Stimulated activated CD8-positive, alpha-beta memory T cell treated with anti-CD3 and anti-CD28 coated beads, Interleukin-2, amount 100 ng/mL, for 48 hours (primary cell): ENCODE data around the gene TRHDE.
"Not testable (repeated sequence)": the region's sequence is repeated elsewhere in the genome, so short reads cannot be mapped to it uniquely, and the experiment has no call there.

Experiments
- DNase-seq, 2 donors: peaks; one replicate each; pipeline ENCODE4 v3.0.0-alpha.2; 2020; ENCODE audit warnings: low read depth in 2 of 2

Gene TRHDE

DNA sequence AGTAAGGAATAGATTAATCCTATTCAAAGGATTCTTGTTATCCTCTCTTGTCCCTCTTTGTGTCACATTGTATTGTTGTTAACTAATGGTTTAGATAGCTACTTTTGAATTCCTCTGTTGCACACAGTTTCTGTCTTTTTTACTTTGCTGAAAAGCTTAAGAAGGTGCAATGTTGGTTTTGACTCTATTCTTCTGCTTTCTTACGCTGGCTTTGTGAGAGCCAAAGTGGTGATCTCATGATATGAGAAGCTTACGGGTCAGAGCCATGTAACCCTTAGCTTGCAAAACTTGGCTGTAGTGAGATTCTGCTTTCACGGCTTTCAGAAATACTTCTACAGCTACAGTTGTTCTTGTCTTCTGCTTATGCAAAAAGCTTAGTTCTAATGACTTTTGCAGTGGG lies 239.7 kb downstream of the TRHDE start:
- DNase-seq = no peak

DNA sequence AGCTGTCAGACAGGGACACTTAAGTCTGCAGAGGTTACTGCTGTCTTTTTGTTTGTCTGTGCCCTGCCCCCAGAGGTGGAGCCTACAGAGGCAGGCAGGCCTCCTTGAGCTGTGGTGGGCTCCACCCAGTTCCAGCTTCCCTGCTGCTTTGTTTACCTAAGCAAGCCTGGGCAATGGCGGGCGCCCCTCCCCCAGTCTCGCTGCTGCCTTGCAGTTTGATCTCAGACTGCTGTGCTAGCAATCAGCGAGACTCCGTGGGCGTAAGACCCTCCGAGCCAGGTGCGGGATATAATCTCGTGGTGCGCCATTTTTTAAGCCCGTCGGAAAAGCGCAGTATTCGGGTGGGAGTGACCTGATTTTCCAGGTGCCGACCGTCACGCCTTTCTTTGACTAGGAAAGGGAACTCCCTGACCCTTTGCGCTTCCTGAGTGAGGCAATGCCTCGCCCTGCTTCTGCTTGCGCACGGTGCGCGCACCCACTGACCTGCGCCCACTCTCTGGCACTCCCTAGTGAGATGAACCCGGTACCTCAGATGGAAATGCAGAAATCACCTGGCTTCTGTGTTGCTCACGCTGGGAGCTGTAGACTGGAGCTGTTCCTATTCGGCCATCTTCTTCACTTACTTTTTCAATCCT lies 248.0 kb downstream of the TRHDE start:
- DNase-seq = not testable (repeated sequence)

DNA sequence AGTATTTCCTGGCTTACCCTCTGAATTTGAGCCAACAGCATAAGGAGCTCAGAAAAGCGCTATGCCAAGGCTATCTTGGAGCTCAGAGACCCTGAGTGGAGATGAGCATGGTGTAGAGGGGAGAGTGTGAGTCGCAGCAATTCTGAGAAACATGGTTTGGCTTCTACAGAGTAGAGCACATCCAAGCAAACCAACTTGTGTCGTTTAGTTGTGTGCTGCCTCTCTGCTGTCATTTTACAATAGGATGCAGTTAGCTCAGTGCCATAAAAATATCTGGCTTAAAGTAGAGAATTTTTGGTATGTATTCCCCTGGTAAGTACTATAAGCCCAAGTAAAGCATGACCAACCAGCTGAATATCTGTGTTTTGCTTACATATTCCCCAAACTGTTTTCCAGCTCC lies 249.2 kb downstream of the TRHDE start:
- no peak for DNase-seq

DNA sequence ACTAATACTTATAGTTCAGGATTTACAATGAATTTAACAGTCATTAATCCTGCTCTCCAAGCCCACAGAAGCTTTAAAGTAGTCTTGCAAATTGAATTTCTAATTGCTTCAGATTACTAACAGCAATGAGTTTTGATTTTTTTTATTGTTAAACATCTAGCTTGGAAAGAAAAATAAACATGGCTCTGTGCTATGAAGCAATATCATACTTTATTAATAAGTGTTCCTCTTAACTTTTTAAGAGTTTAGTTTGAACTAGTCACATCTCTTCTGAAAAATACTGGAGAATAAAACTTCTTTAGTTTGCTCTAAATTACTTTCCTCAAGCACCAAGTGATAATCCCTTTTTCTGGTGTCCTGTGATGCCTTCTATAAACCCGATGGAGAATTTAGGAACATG lies 250.2 kb downstream of the TRHDE start:
- DNase-seq = no peak

DNA sequence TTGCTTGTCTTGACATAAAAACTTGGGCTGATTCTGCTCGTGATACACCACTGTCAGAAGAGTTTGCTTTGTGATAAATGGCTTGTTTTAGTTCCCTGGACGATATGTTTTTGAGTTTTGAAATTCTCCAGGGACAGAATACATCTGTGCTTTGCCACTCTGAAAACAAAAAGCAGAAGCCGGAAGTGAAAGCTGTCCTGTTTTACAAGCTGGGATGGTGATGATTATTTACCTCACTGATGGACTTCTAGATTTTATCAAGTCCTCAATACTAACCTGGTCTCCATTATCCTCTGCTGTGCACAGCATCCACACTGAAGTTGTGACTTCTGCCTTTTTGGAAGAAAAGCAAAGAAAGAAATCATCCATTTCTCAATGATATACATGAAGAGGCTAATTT lies 251.6 kb downstream of the TRHDE start:
- no peak for DNase-seq

DNA sequence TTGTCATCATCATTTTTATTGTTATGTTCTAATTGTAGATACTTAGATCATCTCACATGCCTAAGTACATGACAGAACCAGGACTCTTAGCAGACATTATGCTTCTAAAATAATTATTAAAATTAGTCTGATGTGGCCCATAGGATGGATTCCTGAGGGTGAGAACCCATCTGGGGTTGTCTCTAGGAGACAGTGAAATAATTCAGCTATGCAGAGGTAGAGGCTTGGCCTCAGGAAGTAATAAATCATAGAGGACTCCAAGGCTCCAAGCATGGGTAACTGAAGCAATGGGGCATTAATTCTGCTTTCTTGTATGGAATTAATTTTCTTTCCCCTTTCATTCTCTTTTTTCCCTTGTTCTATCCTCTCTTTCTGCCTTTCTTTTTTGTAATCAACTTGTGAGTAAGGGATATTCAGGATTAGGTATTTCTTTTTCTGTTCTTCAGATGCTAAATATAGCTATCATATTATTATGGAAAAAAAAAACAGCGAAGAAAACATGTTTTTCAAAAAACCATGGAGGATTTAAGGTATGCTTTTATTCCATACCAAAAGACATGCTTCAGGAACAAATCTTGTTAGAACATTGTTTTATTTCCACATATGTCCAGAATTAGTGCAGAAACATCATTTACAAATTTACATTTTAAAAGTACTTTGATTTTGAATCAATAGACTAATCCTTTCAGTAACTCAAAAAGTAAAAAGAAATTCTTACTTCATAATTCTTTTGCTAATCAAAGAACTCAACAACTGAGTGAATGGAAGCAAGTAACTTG lies 263.2 kb downstream of the TRHDE start:
- no peak for DNase-seq

DNA sequence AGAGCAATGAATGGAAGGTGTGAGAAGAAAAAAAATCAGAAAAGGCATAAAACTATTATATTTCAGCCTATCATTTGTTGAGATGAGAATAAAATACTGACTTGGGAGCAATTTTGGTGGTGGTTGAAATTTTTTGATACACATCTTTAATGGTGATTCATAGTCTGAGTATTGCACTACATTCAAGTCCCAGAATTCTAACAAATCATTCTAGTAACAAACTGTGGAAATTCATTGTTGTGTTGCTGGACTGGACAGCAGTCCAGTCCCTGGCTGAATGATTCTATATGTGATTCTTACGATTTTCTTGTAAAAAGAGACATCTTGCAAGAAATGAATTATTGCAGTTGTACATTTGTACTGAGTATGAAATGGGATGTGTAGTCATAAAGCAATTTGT lies 268.6 kb downstream of the TRHDE start:
- DNase-seq = no peak

DNA sequence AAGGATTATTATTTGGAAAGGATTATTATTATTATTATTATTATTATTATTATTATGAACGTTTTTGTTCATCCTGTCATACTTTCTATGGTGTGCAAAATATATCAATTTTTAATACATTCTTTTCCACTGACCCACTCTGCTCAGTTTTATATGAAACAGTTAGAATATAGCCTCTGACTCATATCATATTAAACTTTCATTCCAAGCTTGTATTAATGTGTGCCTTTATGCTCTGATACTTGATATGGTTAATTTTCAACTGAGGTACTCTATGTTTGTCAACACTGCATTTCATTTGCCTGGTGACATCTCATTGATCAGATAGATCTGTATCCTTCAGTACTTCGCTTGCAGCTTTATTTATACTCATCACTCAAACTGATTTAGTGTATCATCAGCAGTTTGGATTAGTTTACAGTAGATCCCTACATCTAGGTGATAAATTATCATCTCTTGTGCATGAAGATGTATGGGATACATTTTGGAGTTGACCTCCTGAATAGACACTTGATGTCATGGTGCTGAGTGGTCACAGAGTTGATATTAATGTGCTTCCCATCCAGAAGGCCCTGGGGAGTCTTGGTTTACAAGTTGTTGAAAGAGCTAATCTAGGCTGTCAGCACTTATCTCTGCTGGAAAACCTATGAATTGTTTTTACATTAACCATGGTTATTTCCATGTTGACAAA lies 271.8 kb downstream of the TRHDE start:
- no peak for DNase-seq

DNA sequence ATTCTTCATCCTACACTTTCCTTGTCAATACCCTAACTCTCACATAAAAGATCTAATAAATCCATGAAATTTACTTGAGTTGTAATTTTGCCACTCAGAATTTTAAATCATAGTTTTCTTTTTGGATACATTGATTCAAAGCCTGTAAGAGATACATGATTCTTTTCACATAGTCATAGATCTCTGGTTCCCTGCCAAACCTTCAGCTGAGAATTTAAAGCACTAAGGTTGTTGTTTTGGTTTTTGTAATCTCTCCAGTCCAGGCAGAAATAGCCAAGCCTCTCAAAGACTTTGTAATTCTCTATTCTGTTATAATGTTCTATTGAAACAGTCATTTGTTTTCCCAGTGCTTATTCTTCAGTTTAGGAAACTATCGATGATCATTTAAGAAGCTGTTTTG lies 273.9 kb downstream of the TRHDE start:
- no peak for DNase-seq

DNA sequence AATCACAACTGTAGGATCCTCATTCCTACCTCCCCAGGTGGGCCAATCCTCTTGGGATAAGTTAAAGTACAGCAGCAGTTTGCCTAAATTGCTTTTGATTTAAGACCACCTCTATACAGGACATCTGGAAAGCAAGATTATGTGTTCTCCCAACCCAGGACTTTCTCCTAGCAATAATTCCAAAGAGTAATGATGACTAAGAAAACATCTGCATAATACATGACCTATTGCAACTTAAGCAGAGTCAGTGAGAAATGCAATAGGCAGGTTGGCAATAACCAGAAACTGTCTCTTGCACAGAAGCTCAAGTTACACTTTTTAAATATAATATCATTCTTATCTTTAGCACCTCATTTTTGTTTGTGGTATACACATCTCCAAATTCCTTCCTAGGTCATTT lies 275.4 kb downstream of the TRHDE start:
- DNase-seq = no peak

DNA sequence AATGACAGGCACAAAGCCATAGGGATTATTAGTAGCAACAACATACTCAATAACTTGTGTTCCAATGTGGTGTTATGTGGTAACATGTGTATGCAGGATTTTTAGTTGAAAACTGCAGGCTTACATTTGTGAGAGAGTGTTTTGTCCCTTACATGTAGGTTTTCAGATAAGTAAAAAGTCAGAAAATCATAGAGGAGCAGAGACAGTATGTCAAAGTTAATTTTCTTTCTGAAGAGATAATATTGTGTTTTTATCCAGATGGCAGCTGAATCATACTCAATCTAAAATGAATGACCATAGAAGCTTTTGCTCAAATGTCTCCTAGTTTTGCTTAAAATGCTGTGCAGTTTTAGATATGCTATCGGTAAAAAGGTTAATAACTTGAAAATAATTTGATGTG lies 277.0 kb downstream of the TRHDE start:
- DNase-seq = no peak

DNA sequence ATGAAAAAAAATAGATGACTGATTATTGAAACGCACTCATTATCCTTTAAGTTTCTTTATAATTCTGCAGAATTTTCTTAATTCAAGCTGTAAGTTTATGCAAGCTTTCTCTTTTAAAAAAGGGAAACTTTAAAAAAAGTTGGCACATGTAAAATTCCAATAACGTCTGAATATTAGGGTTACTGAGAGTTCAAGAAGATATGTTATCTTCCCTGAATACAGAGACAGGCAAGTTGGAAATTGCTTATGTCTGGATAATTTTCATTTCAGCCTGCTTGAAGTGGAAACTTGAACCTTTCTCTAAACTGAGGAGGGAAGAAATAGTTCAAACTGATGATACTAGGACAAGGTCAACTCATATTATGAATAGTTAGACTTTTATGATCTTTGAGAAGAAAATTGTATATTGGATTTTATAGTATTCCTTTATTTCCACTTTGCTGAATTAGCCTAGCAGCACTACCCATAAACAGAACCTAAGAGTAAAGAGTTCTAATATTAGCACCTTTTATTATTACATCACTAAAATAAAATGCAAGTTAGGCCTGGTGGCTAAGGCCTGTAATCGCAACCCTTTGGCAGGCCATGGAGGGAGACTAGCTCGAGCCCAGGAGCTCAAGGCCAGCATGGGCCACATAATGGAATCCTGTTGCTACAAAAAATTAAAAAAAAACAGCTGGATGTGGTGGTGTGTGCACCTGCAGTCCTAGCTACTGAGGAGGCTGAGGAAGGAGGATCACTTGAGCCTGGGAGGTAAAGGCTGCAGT lies 288.0 kb downstream of the TRHDE start:
- DNase-seq = no peak

DNA sequence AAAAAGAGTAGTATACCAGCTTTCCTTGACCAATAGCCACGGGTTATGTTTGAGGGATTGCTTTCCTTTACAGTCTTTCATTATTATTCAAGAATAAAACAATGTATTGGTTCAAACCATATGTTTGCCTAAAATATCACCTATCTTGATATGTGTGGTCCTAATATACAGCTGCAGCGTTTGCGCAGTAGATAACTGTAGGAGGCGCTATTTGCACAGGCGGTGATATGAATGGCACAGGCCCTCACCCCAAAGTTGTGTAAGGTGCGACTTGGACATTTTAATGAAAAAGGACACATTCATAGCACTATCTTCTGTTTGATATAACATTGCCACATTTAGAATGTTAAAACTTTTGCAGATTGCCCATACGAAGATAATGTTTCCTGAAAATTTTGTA lies 298.4 kb downstream of the TRHDE start:
- no peak for DNase-seq

DNA sequence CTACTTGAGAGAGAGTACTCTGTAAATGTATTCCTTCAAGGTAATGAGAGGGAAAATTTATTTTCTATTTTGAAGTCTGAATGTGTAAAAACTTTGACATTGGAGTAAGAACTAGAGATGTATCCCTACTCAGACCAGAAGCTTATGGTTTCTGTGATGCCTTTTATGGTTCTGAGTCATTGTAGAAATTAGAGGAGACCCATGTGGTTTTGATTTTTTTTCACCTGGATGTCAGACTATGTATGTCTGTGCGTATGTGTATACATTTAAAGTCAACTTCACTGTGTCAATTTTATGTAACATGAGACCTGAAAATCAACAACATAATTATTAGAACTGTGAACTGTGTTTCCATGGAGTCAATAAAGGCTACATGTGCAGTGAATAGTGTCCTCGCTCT lies 302.0 kb downstream of the TRHDE start:
- DNase-seq = no peak

DNA sequence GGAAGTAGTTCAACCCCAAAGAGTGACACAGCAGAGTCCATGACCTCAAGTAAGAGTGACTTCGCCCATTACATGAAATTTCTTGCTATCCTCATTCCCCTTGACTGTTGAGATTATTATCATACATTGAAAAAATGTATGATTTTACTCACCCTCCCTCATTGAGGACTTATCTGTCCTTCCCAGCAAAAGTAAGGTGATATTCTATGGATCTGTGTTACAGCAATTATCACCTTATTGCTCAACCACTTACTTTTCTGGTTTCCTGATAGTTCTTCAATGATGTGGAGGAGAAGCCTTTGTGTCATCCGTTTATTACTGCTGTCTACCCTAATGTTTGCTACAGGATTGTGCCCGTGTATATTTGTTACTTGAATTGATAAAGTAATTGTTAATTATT lies 306.2 kb downstream of the TRHDE start:
- no peak for DNase-seq

DNA sequence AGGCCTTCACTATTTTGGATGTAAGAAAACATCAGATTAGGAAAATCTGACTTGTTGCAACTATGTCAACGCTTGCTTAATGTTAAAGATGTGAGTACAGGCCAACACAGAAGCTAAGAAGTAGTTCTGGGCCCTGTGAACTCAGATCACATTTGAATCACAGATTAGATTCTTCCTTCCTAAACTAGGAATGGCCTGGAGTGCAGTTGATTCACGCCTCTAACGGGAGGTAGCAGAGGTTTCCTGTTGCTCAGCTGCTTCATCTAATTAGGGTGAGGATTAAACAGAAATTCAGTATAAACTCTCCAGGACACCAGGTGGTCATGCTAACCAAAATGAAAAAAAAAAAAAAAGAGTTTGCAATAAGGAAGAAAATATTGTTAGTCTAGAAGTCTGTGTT lies 314.3 kb downstream of the TRHDE start:
- DNase-seq = no peak

DNA sequence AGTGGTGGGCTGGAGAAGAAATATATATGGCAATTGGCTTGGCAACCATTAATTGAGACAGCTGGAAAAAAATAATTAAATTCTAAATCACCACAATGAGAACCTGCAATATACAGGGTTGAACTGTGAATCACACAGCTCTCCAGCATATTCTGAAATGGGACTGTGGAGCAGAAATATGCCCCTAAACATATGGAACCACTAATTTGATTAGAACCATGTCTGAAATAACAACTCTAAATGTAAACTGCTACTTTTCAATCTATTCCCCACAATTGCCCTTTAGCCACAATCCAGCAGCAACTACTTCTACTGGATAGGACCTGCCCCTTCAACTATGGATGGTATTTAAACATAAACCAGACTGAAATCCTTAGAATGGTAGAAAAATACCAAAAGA lies 330.4 kb downstream of the TRHDE start:
- DNase-seq = no peak

DNA sequence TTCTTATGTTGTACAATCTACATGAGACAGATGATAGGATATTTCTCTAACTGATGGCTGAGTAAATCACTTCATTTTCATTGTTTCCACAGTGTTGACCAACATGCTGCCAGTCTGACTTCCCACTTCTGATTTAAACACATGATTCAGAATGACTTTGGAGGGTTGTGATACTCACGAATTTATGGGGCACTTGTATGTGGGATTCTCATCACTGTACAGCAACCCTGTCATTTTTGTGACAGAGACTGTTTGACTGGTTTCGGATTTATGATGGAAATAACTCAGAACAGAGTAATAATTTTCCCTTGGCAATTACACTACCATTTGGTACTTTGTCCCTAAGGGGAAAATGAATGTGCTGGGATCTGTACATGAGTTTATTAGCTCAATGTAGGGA lies 333.8 kb downstream of the TRHDE start:
- no peak for DNase-seq

DNA sequence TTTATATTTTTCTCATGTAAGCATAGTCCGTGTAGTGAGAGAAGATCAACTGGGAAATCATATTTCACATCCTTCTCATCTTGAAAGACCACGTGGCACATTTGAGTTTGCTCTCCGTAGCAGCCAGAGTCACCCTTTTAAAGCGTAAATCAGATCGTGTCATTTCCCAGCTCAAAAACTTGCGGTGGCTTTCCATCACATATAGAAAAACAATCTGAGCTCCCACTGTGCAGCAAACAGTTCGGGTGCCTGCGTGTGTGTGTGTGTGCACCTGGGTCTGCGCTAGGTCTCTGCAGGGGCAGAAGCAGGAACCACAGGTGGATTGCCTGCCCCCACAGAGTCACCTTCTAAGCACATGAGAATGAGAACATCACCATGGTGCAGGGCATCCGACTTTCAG lies 338.2 kb downstream of the TRHDE start:
- no peak for DNase-seq

DNA sequence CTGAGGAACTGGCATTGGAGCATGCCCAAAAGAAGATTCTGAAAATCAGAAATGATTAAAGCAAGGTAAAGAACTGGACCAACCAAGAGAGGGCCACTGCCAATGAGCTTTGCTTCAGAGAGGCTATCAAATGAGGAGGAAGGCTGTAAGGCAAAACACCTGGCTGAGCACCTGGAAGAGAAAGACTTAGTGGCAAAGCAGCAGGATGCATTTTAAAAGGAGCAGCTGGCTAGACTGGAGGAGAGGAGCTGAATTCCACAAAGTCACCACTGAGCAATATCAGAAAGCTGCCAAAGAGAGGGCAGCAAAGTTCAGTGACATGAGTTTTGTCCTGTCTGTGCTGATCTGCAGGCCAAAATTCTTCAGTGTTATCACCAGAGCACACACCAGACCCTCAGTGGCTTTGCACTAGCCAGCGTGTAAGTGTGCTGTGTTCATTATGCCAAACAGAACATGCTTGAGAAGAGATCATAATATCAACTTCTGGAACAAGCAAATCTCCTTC lies 338.7 kb downstream of the TRHDE start:
- DNase-seq = no peak

DNA sequence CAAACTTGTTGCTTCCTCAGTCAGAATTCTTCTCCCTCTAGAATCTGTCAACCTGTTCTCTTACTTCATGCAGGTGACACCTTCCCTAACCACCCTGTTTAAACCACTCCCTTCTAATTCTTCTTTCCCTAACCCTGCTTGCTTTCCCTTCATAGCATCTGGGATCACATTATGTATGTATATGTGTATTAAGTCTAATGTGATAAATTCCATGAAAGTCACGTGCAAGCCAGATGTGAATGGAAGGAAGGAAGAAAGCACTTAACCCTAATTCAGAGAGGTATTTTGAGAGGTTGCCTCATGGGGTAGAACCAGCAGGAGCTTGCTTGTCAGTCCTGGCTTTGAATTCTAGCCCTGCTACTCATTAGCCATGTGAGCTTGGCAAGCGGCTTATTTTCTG lies 340.0 kb downstream of the TRHDE start:
- DNase-seq = no peak

DNA sequence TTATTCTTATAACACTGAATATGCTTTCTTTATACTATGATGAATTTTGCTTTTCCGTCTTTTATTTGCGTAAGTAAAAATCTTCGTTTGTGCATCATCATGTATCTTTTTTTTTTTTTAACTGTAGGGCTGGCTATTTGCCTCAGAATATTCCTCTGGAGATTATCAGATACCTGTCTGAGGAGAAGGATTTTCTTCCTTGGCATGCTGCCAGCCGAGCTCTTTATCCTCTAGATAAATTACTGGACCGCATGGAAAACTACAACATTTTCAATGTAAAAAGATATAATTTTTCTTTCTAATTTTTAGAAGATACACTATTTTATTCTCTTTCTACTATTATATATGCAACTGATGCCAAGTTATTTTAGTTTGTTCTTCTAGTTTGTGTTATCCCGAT lies 346.6 kb downstream of the TRHDE start:
- no peak for DNase-seq
